Measurements from ENCODE around the gene KRT86. TPM values are rescaled to one million over a fixed set of nuclear protein-coding genes. Genes with fewer than 3 reads are reported as not detected.
"Not testable (repeated sequence)": the region's sequence is repeated elsewhere in the genome, so short reads cannot be mapped to it uniquely, and the experiment has no call there.

Gene KRT86
- polyA plus RNA-seq, 1 donor, result not detected

DNA sequence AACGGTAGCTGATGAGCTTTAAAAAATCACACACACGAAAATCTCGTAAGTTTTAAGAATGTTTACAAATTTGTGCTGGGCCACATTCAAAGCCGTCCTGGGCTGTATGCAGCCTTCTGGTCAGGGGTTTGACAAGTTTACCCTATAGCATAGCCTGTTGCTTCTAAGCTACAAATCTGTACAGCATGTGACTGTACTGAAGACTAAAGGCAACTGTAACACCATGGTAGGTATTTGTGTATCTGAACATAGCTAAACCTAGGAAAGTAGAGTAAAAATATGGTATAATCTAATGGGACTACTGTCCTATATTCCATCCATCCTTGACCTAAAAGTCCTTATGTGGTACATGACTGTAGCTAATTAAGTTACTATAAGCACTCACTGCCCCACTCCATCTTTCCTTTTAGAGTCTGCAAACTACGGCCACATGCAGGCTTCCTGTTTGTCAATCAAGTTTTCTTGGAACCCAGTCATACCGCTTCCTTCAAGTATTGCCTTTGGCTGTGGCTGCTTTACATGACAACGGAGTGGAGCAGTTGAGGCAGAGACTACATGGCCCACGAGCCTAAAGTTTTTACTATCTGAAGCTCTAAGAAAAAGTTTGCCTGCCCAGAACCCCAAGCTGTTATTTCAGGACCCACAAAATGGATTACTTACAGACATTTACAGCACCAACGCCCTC is 22.9 kb upstream of the KRT86 start:
- no peak for DNase-seq

DNA sequence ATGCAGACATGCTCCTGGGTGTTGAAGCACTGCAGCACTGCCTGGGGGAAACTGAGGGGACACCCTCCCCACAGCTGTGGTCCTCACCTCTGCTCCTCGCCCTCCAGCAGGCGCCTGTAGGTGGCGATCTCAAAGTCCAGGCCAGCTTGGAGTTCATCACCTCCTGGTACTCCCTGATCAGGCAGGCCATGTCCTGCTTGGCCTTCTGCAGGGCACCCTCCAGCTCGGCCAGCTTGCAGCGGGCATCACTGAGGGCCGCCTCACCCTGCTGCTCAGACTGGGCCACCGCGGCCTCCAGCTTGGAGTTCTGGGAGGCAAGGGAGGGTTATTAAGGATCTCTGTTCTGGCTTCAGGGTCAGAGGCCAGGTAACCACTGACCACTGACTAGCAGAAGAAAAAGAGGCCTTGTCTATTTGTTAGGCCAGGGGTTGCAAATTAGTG is 22.2 kb upstream of the KRT86 start:
- DNase-seq, result not testable (repeated sequence)

- no peak for DNase-seq
These were observed 21.6 kb upstream of the KRT86 start for GRCh38 chr12:52252728-52253343.

DNA sequence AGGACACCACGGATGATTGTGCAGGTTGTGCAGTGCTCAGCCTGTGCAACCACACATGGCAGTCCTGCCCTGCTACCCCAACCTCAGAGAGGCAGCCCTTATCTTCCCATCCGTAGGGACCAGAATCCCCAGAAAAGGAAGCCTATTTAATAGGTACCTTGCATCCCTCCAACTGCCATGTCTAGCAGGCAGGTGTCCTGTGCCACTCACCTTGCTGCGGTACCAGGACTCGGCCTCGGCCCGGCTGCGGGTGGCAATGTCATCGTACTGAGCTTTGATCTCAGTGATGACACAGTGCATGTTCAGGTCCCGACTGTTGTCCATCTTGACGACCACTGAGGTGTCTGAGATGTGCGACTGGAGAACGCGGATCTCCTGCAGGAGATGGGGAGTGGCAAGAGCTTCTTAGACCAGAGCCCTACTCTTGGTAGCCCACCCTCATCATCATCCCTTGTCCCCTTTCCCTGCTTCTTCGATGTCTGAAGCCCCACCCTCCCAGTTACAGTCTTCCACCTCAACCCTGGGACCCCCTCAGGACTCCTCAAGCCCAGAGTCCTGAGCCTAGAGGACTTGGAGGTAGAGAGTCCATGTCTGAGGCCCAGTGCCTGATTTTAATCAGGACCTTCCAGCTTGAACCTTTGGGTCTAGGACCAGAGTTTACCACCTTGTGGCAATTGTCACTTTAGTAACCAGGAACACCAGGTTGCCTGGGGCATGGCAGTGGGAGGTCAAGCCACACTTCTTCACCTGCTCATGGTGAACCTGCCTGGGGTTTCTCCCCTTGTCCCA is 20.9 kb upstream of the KRT86 start:
- DNase-seq, result no peak

DNA sequence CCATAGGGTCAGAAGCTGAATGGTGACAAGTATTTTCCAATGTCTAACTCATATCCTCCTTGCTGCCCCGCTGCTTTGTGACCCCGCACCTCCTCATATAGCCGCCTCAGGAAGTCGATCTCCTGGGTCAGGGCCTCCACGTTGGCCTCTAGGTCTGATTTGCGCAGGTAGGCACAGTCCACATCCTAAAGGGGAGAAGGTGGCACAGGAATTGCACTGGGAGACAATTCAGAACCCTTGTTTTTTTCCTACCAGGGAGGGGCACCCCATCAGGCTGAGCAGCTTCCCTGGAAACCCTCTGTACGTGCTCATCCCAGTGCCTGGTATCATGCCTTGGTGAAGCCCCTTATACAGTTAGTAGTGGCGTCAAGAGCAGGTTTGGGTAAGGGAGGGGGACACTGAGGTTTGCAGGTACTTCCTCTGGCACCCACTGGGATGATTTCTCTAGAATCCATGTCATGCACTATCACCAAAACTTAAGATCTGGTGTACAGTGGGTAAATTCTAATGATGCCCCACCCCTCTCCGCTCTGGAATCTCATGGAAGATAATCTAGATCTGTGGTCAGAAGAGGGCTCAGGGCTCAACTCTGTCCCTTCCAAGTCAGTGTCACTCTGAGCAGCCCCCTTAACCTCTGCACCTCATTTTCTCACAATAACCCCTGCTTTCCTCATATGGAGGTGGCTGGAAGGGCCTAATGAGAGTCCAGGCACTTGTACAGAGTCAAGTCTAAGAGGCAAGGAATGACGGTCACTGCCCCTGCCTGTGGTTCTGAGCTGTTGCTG is 20.1 kb upstream of the KRT86 start:
- no peak for DNase-seq

- no peak for DNase-seq
These were observed 19.3 kb upstream of the KRT86 start for GRCh38 chr12:52254965-52255751.

DNA sequence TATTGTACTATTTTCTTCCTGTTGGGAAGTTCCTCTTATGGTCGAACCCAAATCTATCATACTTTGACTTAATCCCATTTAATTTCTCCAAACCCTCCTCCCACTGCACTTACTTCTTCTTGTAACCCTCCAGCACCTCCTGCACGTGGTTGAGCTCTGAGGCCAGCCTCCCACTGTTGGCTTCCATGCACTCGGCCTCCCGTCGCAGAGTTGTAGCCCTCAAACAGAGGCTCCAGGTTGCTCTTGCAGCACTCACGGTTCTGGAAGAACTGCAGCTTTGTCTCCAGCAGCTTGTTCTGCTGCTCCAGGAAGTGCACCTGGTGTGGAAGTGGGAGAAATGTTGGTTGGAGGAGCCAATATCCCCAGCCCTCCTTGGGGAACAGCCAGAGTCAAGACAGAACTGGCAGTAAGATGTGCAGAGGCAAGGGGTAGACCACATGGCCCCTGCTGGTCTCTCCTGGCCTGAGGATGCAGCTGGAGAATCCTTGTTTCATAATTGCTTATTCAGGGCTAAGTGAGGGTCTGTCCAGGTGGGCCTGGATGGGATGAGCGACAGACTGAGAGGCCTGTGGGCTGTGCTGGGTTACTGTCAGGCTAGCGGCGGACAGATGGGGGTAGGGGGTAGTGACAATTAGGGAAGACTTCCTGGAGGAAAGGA is 18.4 kb upstream of the KRT86 start:
- no peak for DNase-seq

DNA sequence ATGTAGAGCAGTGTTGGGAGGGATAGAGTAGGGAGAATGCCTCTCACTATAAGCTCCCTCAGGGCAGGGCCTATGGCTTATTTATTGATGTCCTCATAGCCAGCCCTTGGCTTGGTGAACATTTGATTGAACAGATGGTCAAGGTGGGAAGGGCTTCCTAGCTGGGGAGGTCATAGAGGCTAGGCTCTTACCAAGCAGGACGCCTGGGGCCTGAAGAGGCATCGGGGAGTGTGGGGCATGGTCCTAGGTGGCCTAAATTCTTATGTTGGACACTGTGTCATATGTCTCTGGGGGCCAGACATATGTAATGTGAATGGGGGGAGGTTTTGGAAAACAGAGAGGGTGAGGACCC is 17.9 kb upstream of the KRT86 start:
- no peak for DNase-seq

DNA sequence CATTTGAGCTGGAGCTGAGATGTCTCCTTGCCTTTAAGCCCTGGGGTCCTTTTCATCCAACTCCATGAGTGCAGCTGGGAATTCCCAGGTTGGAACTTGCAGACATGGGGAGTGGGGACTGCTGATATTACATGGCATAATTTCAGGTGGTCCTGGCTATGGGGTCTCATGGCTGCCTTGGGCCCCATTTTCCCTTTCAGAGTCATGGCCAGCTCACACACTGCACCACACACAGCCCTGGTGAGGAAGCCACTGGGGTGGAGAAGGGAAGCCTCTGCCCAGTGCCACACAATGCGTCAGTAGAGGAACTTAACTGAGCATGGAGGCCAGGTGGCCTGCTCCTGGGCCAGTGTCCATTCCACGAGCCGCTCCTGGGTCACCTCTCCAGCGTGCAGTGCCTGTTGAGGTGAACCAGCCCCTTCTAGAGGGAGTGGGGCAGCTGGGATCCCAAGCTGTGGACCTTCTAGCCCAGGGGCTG is 17.3 kb upstream of the KRT86 start:
- DNase-seq, result no peak

GRCh38 chr12:52257922-52258321 is 16.5 kb upstream of the KRT86 start:
- DNase-seq, result not testable (repeated sequence)

- DNase-seq, result no peak
These were observed 16.0 kb upstream of the KRT86 start for GRCh38 chr12:52258335-52258901.

- DNase-seq, result no peak
These were observed 14.7 kb upstream of the KRT86 start for GRCh38 chr12:52259657-52260243.

GRCh38 chr12:52260361-52261207 is 13.9 kb upstream of the KRT86 start:
- DNase-seq, result no peak

DNA sequence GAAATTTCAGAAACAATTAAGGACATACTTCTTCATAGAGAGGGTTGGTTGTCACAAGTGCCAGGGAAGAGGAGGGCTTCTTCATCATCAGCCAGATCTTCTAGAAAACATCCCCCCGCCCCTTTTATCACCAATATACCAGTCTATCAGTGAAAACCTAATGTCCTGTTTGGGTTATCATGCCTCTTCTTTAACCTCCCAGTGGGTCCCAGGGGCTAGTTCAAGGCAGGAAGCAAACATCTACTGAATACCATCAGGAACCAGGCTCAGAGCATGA is 13.3 kb upstream of the KRT86 start:
- no peak for DNase-seq

- DNase-seq, result no peak
These were observed 12.2 kb upstream of the KRT86 start for GRCh38 chr12:52262286-52262685.

DNA sequence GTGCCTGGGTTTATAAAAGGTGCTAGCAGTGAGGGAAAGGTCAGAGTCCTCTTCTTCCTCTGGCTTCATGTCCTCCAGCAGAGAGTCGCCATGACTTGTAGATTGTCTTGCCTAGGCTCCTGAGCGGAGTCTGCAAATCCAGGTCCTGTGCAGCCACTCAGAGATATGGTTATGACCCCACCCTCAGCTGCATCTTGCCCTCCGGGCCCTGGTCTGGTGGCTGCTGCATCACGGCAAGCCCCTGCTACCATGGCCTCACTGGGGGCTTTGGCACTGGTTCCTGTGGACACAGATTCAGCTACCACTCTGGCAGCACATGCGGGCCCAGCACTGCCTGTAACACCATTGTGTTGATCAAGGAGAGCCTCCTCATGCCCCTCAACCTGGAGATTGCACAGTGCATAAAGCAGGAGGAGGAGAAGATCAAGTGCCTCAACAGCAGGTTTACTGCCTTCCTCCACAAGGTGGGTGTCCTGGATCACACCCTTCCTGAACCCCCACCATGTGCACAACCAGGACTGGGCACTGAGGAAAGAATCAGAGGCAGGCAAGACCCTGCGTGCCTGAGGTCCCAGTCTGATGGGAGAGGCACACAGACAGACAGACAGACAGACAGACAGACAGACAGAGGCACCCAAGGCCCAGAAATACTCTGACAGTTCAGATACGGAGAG is 10.5 kb upstream of the KRT86 start:
- no peak for DNase-seq

- DNase-seq, result no peak
These were observed 10.0 kb upstream of the KRT86 start for GRCh38 chr12:52264435-52264825.

GRCh38 chr12:52266514-52266913 is 7.9 kb upstream of the KRT86 start:
- no peak for DNase-seq

DNA sequence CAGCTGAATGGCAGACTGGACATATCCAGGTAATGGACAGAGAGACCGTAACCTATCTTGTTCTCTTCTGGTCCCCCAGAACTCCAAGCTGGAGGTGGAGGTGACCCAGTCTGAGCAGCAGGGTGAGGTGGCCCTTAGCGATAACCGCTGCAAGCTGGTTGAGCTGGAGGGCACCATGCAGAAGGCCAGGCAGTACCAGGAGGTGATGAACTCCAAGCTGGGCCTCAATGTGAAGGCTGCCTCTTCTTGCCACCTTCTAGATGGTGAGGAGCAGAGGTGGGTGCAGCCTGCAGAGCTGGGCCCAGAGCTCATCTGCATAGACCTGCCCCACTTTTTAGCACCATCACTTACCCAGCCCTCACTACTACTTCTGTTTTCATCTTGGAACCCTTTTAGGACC is 7.2 kb upstream of the KRT86 start:
- DNase-seq, result no peak
